AG04449 (cell line): ENCODE measurements around the gene ACLY.
A peak's percentile ranks its signal among the peaks of the same experiment; 100 is the strongest.

Source experiments
- CTCF ChIA-PET: fragments of 350-600 bp; formaldehyde crosslinking; extraction: SDS; loops from one replicate; lab custom pipeline; 2021; ENCODE audit warnings: antibody characterized with exemption; lab: Yijun Ruan, JAX
- POLR2A ChIA-PET: fragments of 400-600, 350-600 bp; formaldehyde crosslinking; extraction: SDS; loops from one replicate; lab custom pipeline; 2020; ENCODE audit warnings: antibody characterized with exemption, inconsistent platforms; lab: Yijun Ruan, JAX
- DNase-seq: peaks from one replicate; pipeline ENCODE4 v3.0.0-alpha.2; 2010; ENCODE audit warnings: low read depth, low spot score
- H3K4me3 ChIP-seq: 2 replicates; pipeline ENCODE4 v1.5.1; 2011; ENCODE audit warnings: low read depth, mild to moderate bottlenecking, control low read depth, low read length
- TF ChIP-seq, protein P1 (sequence below): IDR thresholded peaks from one replicate; pipeline ENCODE4 v1.5.1; 2011; ENCODE audit warnings: mild to moderate bottlenecking, moderate library complexity, low read length, control low read depth, inconsistent platforms; ENCODE audit not compliant: insufficient read depth; ENCODE audit errors: missing control alignments

ACLY gene

DNA sequence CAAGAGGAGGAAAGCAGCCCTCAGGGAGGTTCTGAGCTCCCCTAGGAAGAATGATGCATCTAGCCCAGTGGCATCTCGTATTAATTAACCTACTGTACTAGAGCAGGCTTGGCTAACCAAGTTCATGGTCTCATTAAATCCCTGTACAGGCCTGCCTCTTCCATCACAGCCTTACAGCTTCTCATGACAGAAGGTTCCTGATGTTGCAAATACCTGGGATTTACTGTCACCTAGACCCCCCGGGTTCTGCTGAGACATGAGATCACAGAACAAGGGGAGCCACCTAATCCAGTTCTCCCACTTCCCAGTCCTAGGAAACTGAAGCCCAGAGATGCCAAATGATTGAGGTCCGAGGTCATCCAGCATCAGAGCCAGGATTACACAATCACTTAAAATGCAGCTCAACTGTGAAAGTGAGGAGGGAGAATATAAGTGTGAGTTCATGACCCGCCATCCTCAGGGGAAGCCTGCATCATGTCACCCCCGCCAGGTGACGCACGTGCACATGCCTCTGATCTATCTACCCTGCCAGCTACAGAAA lies 23.9 kb downstream of the ACLY start:
- POLR2A ChIA-PET, result interaction anchor here (0.7 to 2.1 kb wide), 9 partner anchors 12 to 1516 kb away, joined by 3 to 21 read pairs (median 4); partner anchors contain the start of genes ACLY and KLHL11
- TF ChIP-seq, protein P1, sequence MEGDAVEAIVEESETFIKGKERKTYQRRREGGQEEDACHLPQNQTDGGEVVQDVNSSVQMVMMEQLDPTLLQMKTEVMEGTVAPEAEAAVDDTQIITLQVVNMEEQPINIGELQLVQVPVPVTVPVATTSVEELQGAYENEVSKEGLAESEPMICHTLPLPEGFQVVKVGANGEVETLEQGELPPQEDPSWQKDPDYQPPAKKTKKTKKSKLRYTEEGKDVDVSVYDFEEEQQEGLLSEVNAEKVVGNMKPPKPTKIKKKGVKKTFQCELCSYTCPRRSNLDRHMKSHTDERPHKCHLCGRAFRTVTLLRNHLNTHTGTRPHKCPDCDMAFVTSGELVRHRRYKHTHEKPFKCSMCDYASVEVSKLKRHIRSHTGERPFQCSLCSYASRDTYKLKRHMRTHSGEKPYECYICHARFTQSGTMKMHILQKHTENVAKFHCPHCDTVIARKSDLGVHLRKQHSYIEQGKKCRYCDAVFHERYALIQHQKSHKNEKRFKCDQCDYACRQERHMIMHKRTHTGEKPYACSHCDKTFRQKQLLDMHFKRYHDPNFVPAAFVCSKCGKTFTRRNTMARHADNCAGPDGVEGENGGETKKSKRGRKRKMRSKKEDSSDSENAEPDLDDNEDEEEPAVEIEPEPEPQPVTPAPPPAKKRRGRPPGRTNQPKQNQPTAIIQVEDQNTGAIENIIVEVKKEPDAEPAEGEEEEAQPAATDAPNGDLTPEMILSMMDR, result no peak
- no peak overlapping the region; the same call in 1 of the 2 replicates for H3K4me3 ChIP-seq
- CTCF ChIA-PET, result interaction anchor here (1.1 to 1.5 kb wide), 4 partner anchors 11 to 33 kb away, joined by 3 to 4 read pairs (median 4); no protein-coding TSS in a partner anchor
- peak; percentile 61 for DNase-seq

DNA sequence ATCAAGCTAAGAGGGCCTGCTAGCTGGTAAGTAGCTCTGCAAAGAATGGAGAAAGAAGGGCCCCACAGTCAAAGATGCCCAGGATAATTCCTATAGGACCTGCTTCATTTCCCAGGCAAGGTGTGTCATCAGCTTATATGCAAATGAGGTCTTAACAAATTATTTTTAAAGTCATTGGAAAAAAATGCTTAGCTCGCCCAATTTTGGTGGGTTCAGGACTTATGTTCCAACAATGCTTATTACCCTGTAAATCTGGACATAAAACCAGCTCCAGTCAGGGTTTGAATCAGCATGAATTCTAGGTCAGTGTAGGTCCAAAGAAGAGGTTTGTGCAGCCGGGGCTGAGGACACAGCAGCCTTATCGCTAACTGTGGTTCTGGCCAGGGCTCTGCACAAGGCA lies 25.4 kb downstream of the ACLY start:
- ChIA-PET POLR2A (interaction anchor here (2.1 kb wide), 1 partner anchor 18 kb away, joined by 21 read pairs; no protein-coding TSS in a partner anchor), CTCF (interaction anchor here (1.3 to 1.5 kb wide), 2 partner anchors 20 to 77 kb away, joined by 3 read pairs; no protein-coding TSS in a partner anchor)
- TF ChIP-seq, protein P1, result no peak
- H3K4me3 ChIP-seq, result no peak overlapping the region
- DNase-seq, result no peak

DNA sequence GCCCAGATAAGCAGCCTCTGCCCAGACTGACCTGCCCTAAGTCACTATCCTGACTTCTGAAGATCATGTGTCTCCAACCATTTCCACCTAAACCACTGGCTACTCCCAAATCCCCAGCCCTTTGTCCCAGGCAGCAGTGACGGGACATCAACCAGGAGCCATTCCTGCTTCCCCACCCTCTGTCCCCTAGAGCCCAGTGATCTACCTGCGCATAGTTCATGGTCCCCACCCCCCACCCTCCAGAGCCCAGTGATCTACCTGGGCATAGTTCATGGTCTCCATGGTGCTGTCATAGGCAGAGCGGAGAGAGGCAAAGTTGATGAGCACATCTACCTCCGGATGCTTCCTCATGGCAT lies 26.8 kb downstream of the ACLY start:
- DNase-seq, result no peak
- ChIA-PET CTCF (no interaction called here), POLR2A (no interaction called here)
- H3K4me3 ChIP-seq, result no peak overlapping the region
- TF ChIP-seq, protein P1, result no peak

DNA sequence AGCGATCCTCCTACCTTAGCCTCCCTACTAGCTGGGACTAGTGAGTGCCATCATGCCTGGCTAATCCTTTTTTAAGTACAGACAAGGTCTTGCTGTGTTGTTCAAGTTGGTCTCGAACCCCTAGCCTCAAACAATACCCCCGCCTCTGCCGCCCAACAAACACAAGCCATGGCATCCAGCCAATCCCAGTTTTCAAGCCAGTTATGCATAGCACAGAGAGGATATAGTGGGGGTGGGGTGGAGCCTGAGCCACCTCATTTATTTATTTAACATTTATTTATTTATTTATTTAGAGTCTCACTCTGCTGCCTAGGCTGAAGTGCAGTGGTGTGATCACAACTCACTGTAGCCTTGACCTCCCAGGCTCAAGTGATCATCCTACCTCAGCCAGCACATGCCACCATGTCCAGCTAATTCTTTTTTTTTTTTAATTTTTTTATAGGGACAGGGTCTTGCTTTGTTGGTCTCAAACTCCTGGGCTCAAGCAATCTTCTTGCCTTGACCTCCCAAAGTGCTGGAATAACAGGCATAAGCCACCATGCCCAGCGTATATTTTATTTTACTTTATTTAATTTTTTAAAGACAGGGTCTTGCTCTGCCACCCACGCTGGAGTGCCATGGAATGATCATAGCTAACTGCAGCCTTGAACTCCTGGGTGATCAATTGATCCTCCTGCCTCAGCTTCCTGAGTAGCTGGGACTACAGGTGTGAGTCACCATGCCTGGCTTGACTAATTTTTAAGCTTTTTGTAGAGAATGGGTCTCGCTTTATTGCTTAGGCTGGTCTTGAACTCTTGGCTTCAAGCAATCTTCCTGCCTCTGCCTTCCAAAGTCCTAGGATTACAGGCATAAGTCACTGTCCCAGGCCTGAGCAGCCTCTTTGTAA lies 27.4 kb downstream of the ACLY start:
- POLR2A ChIA-PET, result no interaction called here
- no peak overlapping the region for H3K4me3 ChIP-seq
- CTCF ChIA-PET, result interaction anchor here (1.3 kb wide), 1 partner anchor 18 kb away, joined by 3 read pairs; no protein-coding TSS in a partner anchor
- TF ChIP-seq, protein P1, result no peak
- DNase-seq, result no peak

DNA sequence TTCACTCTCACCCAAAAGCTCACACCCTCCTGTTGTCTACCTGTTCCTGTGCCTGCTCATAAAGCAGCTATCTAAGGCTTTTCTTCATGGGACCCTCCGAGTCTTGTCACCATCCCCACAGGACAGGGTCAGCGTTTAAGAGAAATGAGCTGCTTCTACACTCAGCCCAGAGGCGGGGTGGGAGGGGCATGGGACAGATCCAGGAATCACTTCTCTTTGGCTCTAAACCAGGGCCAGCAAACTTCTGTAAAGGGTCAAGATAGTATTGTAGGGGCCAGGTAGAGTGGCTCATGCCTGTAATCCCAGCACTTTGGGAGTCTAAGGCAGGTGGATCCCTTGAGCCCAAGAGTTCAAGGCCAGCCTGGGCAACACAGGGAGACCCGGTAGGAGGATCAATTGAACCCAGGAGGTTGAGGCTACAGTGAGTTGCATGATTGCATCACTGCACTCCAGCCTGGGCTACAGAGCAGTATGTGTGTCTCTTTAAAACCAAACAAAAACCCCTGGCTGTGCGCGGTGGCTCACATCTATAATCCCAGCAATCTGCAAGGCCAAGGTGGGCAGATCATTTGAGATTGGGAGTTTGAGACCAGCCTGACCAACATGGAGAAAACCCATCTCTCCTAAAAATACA lies 30.3 kb downstream of the ACLY start:
- H3K4me3 ChIP-seq, result no peak overlapping the region
- POLR2A ChIA-PET, result no interaction called here
- TF ChIP-seq, protein P1, result no peak
- no peak for DNase-seq
- CTCF ChIA-PET, result no interaction called here

DNA sequence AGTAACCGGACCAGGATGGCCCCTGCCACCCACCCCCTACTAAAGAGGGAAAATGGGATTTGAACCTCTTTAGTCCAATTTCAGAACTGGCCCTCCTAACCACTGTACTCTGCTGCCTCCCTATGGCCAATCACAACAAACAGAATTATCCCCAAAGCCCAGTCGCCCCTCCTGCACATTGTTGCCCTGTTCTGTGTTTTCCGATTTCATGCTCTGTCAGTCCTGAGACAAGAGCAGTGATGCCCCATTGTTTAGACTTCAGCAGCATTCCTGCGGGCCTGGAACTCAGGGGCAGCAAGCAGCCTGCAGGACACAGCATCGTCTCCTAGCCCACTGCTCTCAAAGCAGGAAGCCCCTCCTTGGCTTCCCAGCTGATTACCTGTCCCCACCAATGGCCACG lies 33.0 kb downstream of the ACLY start:
- TF ChIP-seq, protein P1, result peak; percentile 9
- ChIA-PET CTCF (interaction anchor here (1.0 to 1.2 kb wide), 2 partner anchors 27 to 74 kb away, joined by 3 to 5 read pairs; no protein-coding TSS in a partner anchor), POLR2A (no interaction called here)
- no peak overlapping the region for H3K4me3 ChIP-seq
- no peak for DNase-seq
